Measurements from ENCODE around the gene RUNX3.
A peak's percentile ranks its signal among the peaks of the same experiment; 100 is the strongest.

Gene RUNX3

GRCh38 chr1:24951810-24952412 lies 21.8 kb upstream of the RUNX3 start:
- no peak overlapping the region for H3K4me3 ChIP-seq (ENCODE audit: low read length)
- no peak for DNase-seq (ENCODE audit: low read depth, low spot score)

GRCh38 chr1:24951337-24951736 lies 21.3 kb upstream of the RUNX3 start:
- DNase-seq (ENCODE audit: low read depth, low spot score) = no peak
- H3K4me3 ChIP-seq (ENCODE audit: low read length) = no peak overlapping the region

DNA sequence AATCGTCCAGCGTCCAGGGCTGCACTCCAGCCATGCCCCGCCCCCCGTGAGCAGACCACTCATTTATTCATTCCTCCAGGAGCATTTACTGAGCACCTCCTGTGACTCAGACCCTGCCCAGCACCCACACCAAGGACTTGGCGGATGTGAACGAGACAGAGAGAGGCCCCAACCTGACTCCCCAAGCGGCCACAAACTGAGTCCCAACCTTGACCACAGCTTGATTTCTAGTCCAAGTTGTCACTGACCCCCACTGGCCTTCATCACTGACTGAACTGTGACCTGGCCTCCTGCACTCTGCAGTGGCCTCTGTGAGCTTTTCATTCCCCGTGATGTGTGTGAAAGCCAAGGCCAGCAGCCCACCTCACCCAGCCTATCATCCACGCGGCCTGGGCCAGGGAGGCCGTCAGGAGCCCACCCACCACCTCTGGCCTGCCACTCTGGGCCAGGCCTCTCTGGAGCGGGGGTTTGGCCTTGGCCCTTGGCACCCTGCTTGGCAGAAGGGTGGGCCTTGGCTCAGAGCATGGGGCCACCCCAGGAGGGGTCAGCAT lies 19.3 kb upstream of the RUNX3 start:
- DNase-seq (ENCODE audit: low read depth, low spot score) = no peak

DNA sequence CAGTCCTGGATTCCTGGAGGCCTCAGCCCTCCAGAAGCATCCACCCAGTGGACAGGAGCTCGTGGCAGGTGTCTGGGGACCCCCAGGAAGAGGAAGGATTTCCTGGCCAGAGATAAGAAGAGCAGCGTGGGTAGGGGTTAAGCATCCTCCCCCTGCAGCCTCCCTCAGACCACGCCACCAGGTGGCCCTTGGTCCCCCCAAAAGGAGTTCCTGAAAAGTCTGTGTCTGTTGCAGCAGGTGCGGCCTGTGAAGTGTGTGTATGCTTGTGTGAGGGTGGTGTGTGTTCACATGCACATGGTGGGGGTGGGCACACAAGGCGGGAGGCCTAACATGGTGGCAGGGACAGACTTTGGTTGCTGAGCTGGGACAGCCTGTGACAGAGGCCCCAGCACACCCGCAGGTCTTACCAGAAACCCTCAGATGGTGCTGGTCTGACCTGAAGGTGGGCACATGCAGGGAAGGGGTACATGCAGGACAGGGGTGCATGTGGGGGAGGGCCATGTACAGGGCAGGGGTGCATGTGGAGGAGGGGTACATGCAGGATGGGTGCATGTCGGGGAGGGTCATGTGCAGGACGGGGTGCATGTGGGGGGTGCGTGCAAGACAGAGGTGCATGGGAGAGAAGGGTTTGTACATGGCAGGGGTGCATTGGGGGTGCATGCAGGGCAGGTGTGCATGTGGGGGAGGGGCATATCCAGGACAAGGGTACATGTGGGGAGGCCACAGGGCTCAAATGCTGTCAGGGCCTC lies 18.2 kb upstream of the RUNX3 start:
- H3K4me3 ChIP-seq (ENCODE audit: low read length) = no peak overlapping the region
- DNase-seq (ENCODE audit: low read depth, low spot score) = peak; percentile 63

More for the DNA sequence above, 19.3 kb upstream of the RUNX3 start:
- H3K4me3 ChIP-seq (ENCODE audit: low read length) = no peak overlapping the region

GRCh38 chr1:24946861-24947658 lies 17.0 kb upstream of the RUNX3 start:
- no peak overlapping the region for H3K4me3 ChIP-seq (ENCODE audit: low read length)
- DNase-seq (ENCODE audit: low read depth, low spot score) = no peak

DNA sequence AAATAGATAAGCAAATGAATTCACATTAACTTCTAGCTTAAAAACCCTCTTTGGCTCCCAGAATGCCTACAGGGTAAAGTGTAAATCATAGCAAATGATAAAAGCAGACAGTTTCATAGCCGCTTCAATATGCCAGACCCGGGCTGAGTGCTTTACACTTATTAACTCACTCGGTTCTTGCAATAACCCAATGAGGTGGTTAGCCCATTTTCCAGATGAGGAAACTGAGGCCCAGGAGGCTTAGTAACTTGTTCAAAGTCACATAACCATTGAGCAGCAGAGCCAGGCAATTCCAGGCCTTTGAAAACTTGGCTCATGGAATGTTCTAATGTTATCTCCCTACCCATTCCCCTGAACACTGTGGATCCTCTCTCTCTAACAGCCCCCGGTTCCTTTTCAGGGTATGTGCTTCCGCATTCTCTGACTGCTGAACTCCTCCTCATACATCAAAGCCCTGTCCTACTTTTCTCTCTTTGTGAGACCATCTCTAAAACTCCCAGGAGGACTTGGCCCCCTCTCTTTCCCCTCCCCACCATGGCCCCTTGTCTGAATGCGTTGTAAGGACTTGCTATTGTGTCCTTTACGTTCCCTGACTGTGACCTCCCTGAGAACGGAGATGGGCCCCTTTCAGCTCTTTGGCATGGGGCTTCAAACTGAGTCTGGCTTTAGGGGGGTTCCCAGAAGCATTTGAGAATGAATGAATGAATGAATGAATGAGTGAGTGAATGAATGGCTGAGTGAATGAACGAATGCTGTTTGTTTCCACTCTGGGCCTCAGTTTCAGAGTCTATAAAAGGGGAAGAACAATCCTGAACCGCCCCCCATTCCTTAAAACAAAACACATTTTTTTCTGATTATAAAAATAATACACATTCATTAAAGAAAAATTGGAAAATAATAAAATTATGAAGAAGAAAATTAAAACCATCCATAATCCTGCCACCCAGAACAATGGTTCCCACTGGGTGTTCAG lies 15.6 kb upstream of the RUNX3 start:
- no peak for DNase-seq (ENCODE audit: low read depth, low spot score)
- no peak overlapping the region for H3K4me3 ChIP-seq (ENCODE audit: low read length)

DNA sequence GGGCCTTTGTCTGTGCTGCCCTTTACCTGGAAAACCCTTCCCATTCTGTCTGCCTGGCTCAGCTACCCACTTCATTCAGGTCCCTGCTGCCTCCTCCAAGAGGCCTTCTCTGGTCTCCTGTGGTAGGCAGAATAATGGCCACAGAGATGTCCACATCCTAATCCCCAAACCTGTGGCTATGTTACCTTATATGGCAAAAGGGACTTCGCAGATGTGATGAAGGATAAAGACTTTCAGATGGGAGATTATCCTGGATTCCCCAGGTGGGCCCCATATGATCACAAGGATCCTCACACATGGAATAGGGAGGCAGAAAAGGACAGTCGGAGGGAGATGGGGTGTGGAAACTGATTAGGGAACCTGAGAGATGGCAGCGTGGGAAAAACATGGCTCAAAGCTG lies 14.2 kb upstream of the RUNX3 start:
- no peak overlapping the region for H3K4me3 ChIP-seq (ENCODE audit: low read length)
- DNase-seq (ENCODE audit: low read depth, low spot score) = no peak

DNA sequence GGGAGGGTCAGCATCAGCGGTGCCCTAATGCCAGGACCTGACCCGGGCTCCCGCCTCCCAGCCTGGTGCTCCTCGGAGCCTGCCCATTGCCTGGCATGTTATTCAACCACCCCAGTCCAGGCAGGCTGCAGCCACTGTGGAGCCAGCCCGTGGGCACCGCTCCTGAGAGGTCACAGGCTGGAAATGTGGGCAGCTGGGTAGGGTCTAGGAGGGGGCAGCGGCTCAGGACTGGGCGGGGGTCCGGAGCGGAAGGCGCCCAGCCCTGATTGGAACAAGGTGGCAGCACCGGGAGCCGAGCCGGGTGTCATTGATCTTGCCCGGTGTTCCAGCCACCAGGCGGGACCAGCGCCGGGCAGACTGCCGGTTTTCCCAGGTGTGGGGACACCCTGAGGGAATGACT lies 12.7 kb upstream of the RUNX3 start:
- no peak overlapping the region for H3K4me3 ChIP-seq (ENCODE audit: low read length)
- DNase-seq (ENCODE audit: low read depth, low spot score) = no peak

DNA sequence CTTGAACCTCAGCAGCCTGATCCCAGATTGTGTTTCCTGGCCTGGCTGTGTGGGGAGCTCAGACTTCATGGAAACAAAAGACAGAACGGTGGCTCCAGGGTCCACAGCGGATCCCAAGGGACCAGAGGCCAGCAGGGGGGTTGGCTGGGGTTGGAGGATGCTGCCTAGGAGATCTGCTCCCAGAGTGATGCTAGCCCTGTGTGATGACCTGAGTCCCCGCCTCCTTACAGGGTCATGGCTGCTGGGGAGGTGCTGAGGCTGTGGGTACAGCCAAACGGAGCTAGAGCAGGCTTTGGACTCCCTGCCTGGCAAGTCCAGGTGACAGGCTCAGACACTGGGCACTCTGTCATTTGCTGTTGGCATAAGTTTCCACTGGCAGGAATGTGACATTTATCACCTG lies 11.5 kb upstream of the RUNX3 start:
- H3K4me3 ChIP-seq (ENCODE audit: low read length) = no peak overlapping the region
- no peak for DNase-seq (ENCODE audit: low read depth, low spot score)

GRCh38 chr1:24940231-24940630 lies 10.2 kb upstream of the RUNX3 start:
- H3K4me3 ChIP-seq (ENCODE audit: low read length) = no peak overlapping the region
- DNase-seq (ENCODE audit: low read depth, low spot score) = no peak

DNA sequence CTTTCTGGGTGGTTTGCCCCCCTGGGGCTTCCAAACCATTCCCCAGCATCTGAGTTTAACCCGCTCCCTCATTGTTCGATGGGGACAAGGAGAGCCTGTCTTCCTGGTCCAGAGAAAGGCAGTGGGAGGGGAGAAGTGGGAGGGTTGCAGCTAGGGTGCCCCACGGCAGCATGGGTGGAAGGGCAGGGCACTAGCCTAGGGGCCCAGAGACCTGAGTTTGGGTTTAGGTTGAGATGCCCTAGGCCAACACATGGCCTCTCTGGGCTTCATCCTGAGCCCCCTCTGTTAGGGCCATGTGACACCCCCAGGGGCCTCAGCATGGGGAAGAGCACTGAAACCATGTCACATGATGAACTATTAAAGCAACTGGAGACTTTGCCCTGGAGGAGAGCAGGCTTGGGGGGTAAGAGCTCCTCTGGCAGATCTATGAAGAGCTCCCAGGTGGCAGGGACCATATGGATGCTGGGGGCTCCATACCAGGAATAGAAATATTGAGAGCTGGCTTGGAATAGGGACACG lies 9.7 kb upstream of the RUNX3 start:
- DNase-seq (ENCODE audit: low read depth, low spot score) = no peak
- H3K4me3 ChIP-seq (ENCODE audit: low read length) = no peak overlapping the region

- DNase-seq (ENCODE audit: low read depth, low spot score) = no peak
- H3K4me3 ChIP-seq (ENCODE audit: low read length) = no peak overlapping the region
These were observed 9.1 kb upstream of the RUNX3 start for GRCh38 chr1:24939040-24939674.

- H3K4me3 ChIP-seq (ENCODE audit: low read length) = no peak overlapping the region
- no peak for DNase-seq (ENCODE audit: low read depth, low spot score)
These were observed 8.2 kb upstream of the RUNX3 start for GRCh38 chr1:24938276-24938675.

GRCh38 chr1:24936684-24937083 lies 6.6 kb upstream of the RUNX3 start:
- no peak for DNase-seq (ENCODE audit: low read depth, low spot score)

GRCh38 chr1:24935615-24936484 lies 5.8 kb upstream of the RUNX3 start:
- no peak overlapping the region for H3K4me3 ChIP-seq (ENCODE audit: low read length)
- no peak for DNase-seq (ENCODE audit: low read depth, low spot score)

More at GRCh38 chr1:24936684-24937083, 6.6 kb upstream of the RUNX3 start:
- H3K4me3 ChIP-seq (ENCODE audit: low read length) = no peak overlapping the region

GRCh38 chr1:24935196-24935526 lies 5.1 kb upstream of the RUNX3 start:
- DNase-seq (ENCODE audit: low read depth, low spot score) = no peak
- H3K4me3 ChIP-seq (ENCODE audit: low read length) = no peak overlapping the region

Data from Jurkat, Clone E6-1 (cell line).